Activated T-cell treated with anti-CD3 and anti-CD28 coated beads, Interleukin-2, amount 50 U/mL, for 72 hours (primary cell): Measurements from ENCODE around the gene FOXJ1. TPM values are rescaled to one million over a fixed set of nuclear protein-coding genes. Genes with fewer than 3 reads are reported as not detected.

Experiments
- ATAC-seq, 2 donors: fragments of 150-1000 bp; cut with Tn5 transposase; replicated peaks in 1 of 2; 2 replicates each; pipeline ENCODE4 v1.10.0; 2021; ENCODE audit warnings: moderate library complexity in 2 of 2, mild to moderate bottlenecking in 1 of 2
- DNase-seq, 2 donors: peaks; one replicate each; pipeline ENCODE4 v3.0.0; 2021 to 2022; ENCODE audit warnings: mixed read lengths in 1 of 2
- H3K27ac Mint-ChIP-seq: one replicate; pipeline ENCODE4 v1.8.0; 2022; ENCODE audit warnings: mild to moderate bottlenecking, moderate library complexity, mixed read lengths
- H3K27me3 Mint-ChIP-seq: one replicate; pipeline ENCODE4 v1.8.0; 2022; ENCODE audit warnings: low read depth, mixed read lengths
- H3K36me3 Mint-ChIP-seq, 2 donors: one replicate each; pipeline ENCODE4 v1.8.0; 2022; ENCODE audit warnings: mixed read lengths in 2 of 2, mild to moderate bottlenecking in 1 of 2; ENCODE audit not compliant: insufficient read depth in 2 of 2
- H3K4me1 Mint-ChIP-seq: one replicate; pipeline ENCODE4 v1.8.0; 2022; ENCODE audit warnings: low read depth, mixed read lengths
- H3K4me3 Mint-ChIP-seq, 2 donors: one replicate each; pipeline ENCODE4 v1.8.0; 2022; ENCODE audit warnings: mild to moderate bottlenecking in 2 of 2, mixed read lengths in 2 of 2, moderate library complexity in 2 of 2
- H3K9me3 Mint-ChIP-seq, 2 donors: one replicate each; pipeline ENCODE4 v1.8.0; 2022; ENCODE audit warnings: mixed read lengths in 2 of 2
- total RNA-seq, 2 donors: library from RNA; stranded (reverse); gene quantifications; one replicate each; pipeline ENCODE4 v1.2.3, GENCODE V29; 2022

Gene FOXJ1
- total RNA-seq, 2 donors from 2014 or later = 1.4 to 1.5 TPM

GRCh38 chr17:76136276-76137000 lies 4.6 kb downstream of the FOXJ1 start:
- no peaks in the 10 kb centered on the region for H3K9me3 Mint-ChIP-seq
- no peak overlapping the region for H3K27ac Mint-ChIP-seq
- no peak for DNase-seq
- no peak for ATAC-seq
- peaks cover 20% of the 10 kb centered on the region for H3K4me1 Mint-ChIP-seq
- H3K36me3 Mint-ChIP-seq = no peaks in the 10 kb centered on the region
- H3K27me3 Mint-ChIP-seq = no peaks in the 10 kb centered on the region
- no peak overlapping the region for H3K4me3 Mint-ChIP-seq

DNA sequence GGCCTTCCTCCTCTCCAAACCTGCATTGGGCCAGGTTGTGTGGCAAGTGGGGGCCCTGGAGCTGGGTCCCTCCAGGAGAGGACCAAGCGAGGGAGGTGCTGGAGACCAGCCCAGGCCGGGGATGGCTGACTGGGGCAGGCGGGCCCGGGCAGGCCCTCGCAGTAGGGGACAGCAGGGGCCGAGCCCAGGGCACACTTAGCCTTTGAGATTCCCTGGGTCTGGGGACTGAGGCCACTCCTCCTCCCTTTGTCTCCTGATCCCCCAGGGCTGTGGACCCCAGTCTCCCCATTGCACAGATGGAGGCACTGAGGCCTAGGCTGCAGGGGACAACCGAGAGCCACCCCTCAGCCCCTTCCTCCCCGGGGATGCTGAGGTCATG lies 5.2 kb downstream of the FOXJ1 start:
- DNase-seq (no peak), ATAC-seq (no peak)
- no peaks in the 10 kb centered on the region for H3K27me3 Mint-ChIP-seq
- H3K4me3 Mint-ChIP-seq = no peak overlapping the region
- no peaks in the 10 kb centered on the region for H3K9me3 Mint-ChIP-seq
- H3K4me1 Mint-ChIP-seq = peaks cover 18% of the 10 kb centered on the region
- no peak overlapping the region for H3K27ac Mint-ChIP-seq
- no peaks in the 10 kb centered on the region for H3K36me3 Mint-ChIP-seq

- Mint-ChIP-seq H3K9me3 (no peaks in the 10 kb centered on the region), H3K27ac (no peak overlapping the region), H3K27me3 (no peaks in the 10 kb centered on the region), H3K36me3 (no peaks in the 10 kb centered on the region), H3K4me1 (peaks cover 18% of the 10 kb centered on the region), H3K4me3 (peak overlapping the region; percentile 43 to 53)
- ATAC-seq (no peak), DNase-seq (no peak)
Observed at GRCh38 chr17:76134911-76135809, 5.9 kb downstream of the FOXJ1 start.

GRCh38 chr17:76132574-76133338 lies 8.3 kb downstream of the FOXJ1 start:
- H3K9me3 Mint-ChIP-seq = no peaks in the 10 kb centered on the region
- no peak overlapping the region for H3K4me3 Mint-ChIP-seq
- DNase-seq (no peak), ATAC-seq (no peak)
- H3K27ac Mint-ChIP-seq = no peak overlapping the region
- peaks cover 14% of the 10 kb centered on the region for H3K4me1 Mint-ChIP-seq
- H3K36me3 Mint-ChIP-seq = no peaks in the 10 kb centered on the region
- H3K27me3 Mint-ChIP-seq = no peaks in the 10 kb centered on the region

DNA sequence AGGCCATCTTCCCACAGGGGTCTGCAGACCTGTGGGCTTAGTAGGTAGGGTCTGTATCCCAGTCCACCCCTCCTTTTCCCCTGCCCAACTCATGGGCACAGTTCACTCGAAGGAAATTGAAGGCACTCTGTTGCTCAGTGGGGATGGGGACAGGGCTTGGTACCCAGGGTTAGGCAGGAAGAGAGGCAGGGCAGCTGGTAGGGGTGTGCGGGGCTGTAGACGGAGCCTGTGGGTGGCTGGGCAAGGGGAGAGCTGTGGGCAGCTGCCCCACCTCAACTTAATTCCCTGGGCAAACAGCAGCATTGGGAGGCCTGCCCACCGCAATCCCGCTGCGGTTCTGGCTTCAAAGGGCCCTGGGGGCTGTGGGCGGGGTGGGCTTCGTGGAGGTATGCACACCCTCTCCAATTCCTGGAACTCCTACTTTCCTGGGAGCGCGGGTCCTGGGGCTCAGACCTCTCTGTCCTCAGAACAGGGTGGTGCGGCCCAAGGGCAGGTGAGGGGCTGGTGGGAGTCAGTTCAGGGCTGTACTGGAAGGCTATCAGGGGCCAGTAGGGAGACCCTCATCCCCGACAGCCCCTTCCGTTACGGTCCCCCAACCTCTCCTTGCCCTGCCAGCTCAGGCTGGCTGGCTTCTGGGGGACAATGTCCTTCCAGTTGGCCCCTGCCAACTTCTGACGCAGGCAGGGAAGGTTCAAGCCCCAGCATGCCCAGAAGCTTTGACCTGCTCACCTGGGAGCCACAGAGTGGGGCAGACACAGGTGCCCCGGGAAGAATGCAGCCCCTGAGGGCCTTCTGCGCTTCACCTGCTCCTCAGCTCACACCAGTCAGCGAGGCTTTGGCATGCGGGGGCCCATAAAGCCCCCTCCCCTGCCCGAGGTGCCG lies 9.1 kb downstream of the FOXJ1 start:
- ATAC-seq = no peak
- no peaks in the 10 kb centered on the region for H3K36me3 Mint-ChIP-seq
- no peaks in the 10 kb centered on the region for H3K27me3 Mint-ChIP-seq
- H3K27ac Mint-ChIP-seq = no peak overlapping the region
- H3K4me1 Mint-ChIP-seq = peaks cover 20% of the 10 kb centered on the region
- no peak overlapping the region for H3K4me3 Mint-ChIP-seq
- no peak for DNase-seq
- no peaks in the 10 kb centered on the region for H3K9me3 Mint-ChIP-seq

GRCh38 chr17:76131051-76131691 lies 9.9 kb downstream of the FOXJ1 start:
- Mint-ChIP-seq H3K4me3 (no peak overlapping the region), H3K4me1 (peaks cover 27% of the 10 kb centered on the region), H3K27me3 (no peaks in the 10 kb centered on the region), H3K27ac (no peak overlapping the region), H3K36me3 (no peaks in the 10 kb centered on the region), H3K9me3 (no peaks in the 10 kb centered on the region)
- ATAC-seq (no peak), DNase-seq (no peak)

GRCh38 chr17:76130473-76130872 lies 10.6 kb downstream of the FOXJ1 start:
- no peak overlapping the region for H3K4me3 Mint-ChIP-seq
- no peak for ATAC-seq
- no peaks in the 10 kb centered on the region for H3K27me3 Mint-ChIP-seq
- H3K27ac Mint-ChIP-seq = no peak overlapping the region
- no peaks in the 10 kb centered on the region for H3K9me3 Mint-ChIP-seq
- H3K4me1 Mint-ChIP-seq = peaks cover 33% of the 10 kb centered on the region
- DNase-seq = no peak
- no peaks in the 10 kb centered on the region for H3K36me3 Mint-ChIP-seq

DNA sequence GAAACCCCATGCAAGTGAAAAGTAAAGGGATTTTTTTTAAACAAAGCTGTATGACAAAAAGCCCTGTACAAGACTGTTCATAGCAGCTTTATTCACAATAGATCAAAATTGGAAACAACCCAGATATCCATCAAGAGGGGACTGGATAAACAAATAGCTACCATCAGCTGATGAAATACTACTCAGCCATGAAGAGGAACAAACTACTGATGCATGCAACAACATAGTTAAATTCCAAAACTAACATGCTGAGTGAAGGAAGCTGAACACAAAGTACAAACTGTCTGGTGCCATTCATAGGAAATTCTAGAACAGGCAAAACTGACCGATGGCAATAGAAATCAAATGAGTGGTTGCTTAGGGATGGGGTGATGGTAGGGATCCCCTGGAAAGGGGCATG lies 15.1 kb downstream of the FOXJ1 start:
- Mint-ChIP-seq H3K4me3 (no peak overlapping the region), H3K4me1 (peaks cover 43% of the 10 kb centered on the region), H3K9me3 (no peaks in the 10 kb centered on the region), H3K36me3 (no peaks in the 10 kb centered on the region), H3K27me3 (no peaks in the 10 kb centered on the region), H3K27ac (no peak overlapping the region)
- DNase-seq (no peak), ATAC-seq (no peak)

GRCh38 chr17:76125391-76125675 lies 15.7 kb downstream of the FOXJ1 start:
- H3K27me3 Mint-ChIP-seq = no peaks in the 10 kb centered on the region
- H3K9me3 Mint-ChIP-seq = no peaks in the 10 kb centered on the region
- DNase-seq (no peak), ATAC-seq (no peak)
- no peak overlapping the region for H3K27ac Mint-ChIP-seq
- H3K4me3 Mint-ChIP-seq = no peak overlapping the region
- no peaks in the 10 kb centered on the region for H3K36me3 Mint-ChIP-seq
- H3K4me1 Mint-ChIP-seq = peaks cover 48% of the 10 kb centered on the region

DNA sequence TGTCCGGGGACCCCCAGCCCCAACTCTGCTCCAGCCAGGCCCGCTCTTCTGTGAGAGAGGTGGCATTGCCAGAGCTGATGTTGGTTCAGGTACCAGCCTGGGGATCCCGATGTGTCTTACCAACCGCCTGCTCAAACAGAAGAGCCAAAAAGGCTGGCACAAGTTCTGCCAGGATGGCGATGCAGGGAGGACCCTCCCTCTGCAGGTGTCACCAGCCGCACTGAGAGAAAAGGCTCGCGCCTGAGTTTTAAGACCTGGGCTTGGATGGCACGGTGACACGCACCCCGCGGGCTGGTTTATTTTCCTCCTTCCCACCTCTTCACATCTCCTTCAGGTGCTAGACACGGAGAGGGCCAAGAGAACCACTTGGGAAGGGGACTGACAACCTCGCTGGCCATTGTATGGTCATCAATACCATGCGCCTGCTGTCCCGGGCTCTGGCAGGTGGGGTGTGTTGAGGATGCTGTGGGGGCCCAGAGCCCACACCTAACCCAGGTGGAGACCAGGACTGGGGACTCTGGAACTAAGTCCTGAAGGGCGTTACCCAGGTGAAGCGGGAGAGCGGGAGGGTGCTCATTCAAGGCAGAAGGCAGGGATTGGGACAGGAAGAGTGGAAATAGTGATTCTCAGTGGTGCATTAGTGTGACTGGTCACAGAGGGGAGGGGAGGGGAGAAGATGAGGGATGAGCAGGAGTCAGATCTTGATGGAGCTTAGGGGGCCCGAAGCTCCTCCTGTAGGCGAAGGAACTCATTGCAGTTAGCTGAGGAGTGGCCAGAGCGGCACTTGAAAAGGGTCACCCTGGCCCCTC lies 16.3 kb downstream of the FOXJ1 start:
- Mint-ChIP-seq H3K9me3 (no peaks in the 10 kb centered on the region), H3K36me3 (no peaks in the 10 kb centered on the region), H3K27me3 (no peaks in the 10 kb centered on the region), H3K27ac (no peak overlapping the region), H3K4me1 (peaks cover 48% of the 10 kb centered on the region), H3K4me3 (no peak overlapping the region)
- ATAC-seq (no peak), DNase-seq (no peak)

- Mint-ChIP-seq H3K4me3 (no peak overlapping the region), H3K4me1 (peaks cover 48% of the 10 kb centered on the region), H3K9me3 (no peaks in the 10 kb centered on the region), H3K36me3 (no peaks in the 10 kb centered on the region), H3K27ac (no peak overlapping the region), H3K27me3 (no peaks in the 10 kb centered on the region)
- ATAC-seq (no peak), DNase-seq (no peak)
Observed at GRCh38 chr17:76123749-76124581, 17.1 kb downstream of the FOXJ1 start.
